H1 (cell line): ENCODE data around the gene TLR5. TPM values are rescaled to one million over a fixed set of nuclear protein-coding genes. Genes with fewer than 3 reads are reported as not detected.

ENCODE experiments used
- CTCF ChIA-PET: fragments of 300-600 bp; sonication (Branson Sonifier 250); formaldehyde crosslinking; loops from one replicate; lab custom pipeline; 2021; ENCODE audit not compliant: partially characterized antibody; lab: Charles Lee
- POLR2A ChIA-PET: fragments of 300-600 bp; sonication (Branson Sonifier 250); formaldehyde crosslinking; loops from one replicate; lab custom pipeline; 2021; ENCODE audit warnings: inconsistent platforms; ENCODE audit not compliant: partially characterized antibody; lab: Charles Lee
- DNase-seq, 2 experiments: peaks; one replicate each; pipeline versions ENCODE4 v3.0.0 to v3.0.0-alpha.2; 2010 to 2022; ENCODE audit warnings: low spot score in 2 of 2, low read depth in 1 of 2, mixed read lengths in 1 of 2
- FAIRE-seq: peaks from 2 replicates; lab custom pipeline; 2011; peaks lifted over from hg19 to GRCh38; lab: Jason Lieb, UNC
- H2AFZ ChIP-seq: 2 replicates; pipeline ENCODE4 v1.8.1; 2012; ENCODE audit warnings: low read length, inconsistent platforms
- H2AK5ac ChIP-seq: 2 replicates; pipeline ENCODE4 v1.6.1; 2013; ENCODE audit warnings: low read depth, low read length
- H2BK120ac ChIP-seq: replicated peaks from 2 replicates; pipeline ENCODE3; 2013; ENCODE audit warnings: low read depth, low read length, inconsistent platforms
- H2BK12ac ChIP-seq: 2 replicates; pipeline ENCODE4 v1.6.1; 2013; ENCODE audit warnings: low read depth, low read length
- H2BK15ac ChIP-seq: 2 replicates; pipeline ENCODE4 v1.6.1; 2013; ENCODE audit warnings: low read length
- H2BK20ac ChIP-seq: 2 replicates; pipeline ENCODE4 v1.6.1; 2013; ENCODE audit warnings: low read length
- H2BK5ac ChIP-seq: 2 replicates; pipeline ENCODE4 v1.6.1; 2013; ENCODE audit warnings: low read depth, low read length
- H3K14ac ChIP-seq: 2 replicates; pipeline ENCODE4 v1.6.1; 2013; ENCODE audit warnings: inconsistent platforms; ENCODE audit not compliant: insufficient read length
- H3K18ac ChIP-seq: 2 replicates; pipeline ENCODE4 v1.6.1; 2013; ENCODE audit warnings: low read length; ENCODE audit errors: extremely low read depth
- H3K23ac ChIP-seq: 2 replicates; pipeline ENCODE4 v1.6.1; 2013; ENCODE audit warnings: inconsistent platforms; ENCODE audit not compliant: insufficient read length
- H3K23me2 ChIP-seq: 2 replicates; pipeline ENCODE4 v1.6.1; 2013; ENCODE audit warnings: low read depth, low read length
- H3K27ac ChIP-seq: 2 replicates; pipeline ENCODE4 v1.6.1; 2011; ENCODE audit warnings: low read depth, low read length, inconsistent platforms
- H3K27me3 ChIP-seq, 4 experiments: replicated peaks in 1 of 4; 1 replicate in 1 of 4; 2 replicates in 3 of 4; pipeline versions ENCODE4 v1.6.1 to v1.8.1; 2011 to 2013; ENCODE audit warnings: low read length in 3 of 4, mild to moderate bottlenecking in 3 of 4, inconsistent platforms in 2 of 4, mixed read lengths in 2 of 4, moderate library complexity in 1 of 4; ENCODE audit not compliant: control insufficient read depth in 3 of 4, insufficient read depth in 3 of 4; ENCODE audit errors: extremely low read depth in 1 of 4
- H3K36me3 ChIP-seq, 4 experiments: 2 replicates each; pipeline versions ENCODE4 v1.6.1 to v1.8.1; 2011 to 2013; ENCODE audit warnings: mild to moderate bottlenecking in 4 of 4, low read length in 3 of 4, moderate library complexity in 2 of 4, control low read depth in 1 of 4, inconsistent platforms in 1 of 4; ENCODE audit not compliant: insufficient read depth in 4 of 4, control insufficient read depth in 2 of 4
- H3K4ac ChIP-seq: replicated peaks from 2 replicates; pipeline ENCODE3; 2013; ENCODE audit warnings: low read length, low read depth, mixed read lengths, inconsistent platforms; ENCODE audit not compliant: insufficient read length
- H3K4me1 ChIP-seq, 4 experiments: replicated peaks in 1 of 4; 1 replicate in 1 of 4; 2 replicates in 3 of 4; pipeline versions ENCODE4 v1.6.1 to v1.8.1; 2011 to 2013; ENCODE audit warnings: low read length in 3 of 4, inconsistent platforms in 2 of 4, mixed read lengths in 1 of 4; ENCODE audit not compliant: insufficient read depth in 4 of 4, control insufficient read depth in 3 of 4
- H3K4me2 ChIP-seq, 2 experiments: 2 replicates each; pipeline versions ENCODE4 v1.6.1 to v1.8.1; 2011 to 2013; ENCODE audit warnings: low read depth in 2 of 2, low read length in 2 of 2, control low read depth in 1 of 2, inconsistent platforms in 1 of 2, mild to moderate bottlenecking in 1 of 2; ENCODE audit not compliant: insufficient read depth in 1 of 2
- H3K4me3 ChIP-seq, 4 experiments: fragments of 200-600, 300-600 bp in 1 of 4; sonication (generic), shearing (Covaris generic), sonication (Bioruptor Twin) in 1 of 4; 2 replicates each; pipeline versions ENCODE4 v1.5.1 to v1.8.1; 2011 to 2016; ENCODE audit warnings: low read length in 4 of 4, low read depth in 3 of 4, control low read depth in 2 of 4, inconsistent platforms in 2 of 4, mild to moderate bottlenecking in 2 of 4, mixed read lengths in 1 of 4, moderate library complexity in 1 of 4; ENCODE audit not compliant: insufficient read depth in 2 of 4; ENCODE audit errors: extremely low read depth in 1 of 4
- H3K56ac ChIP-seq: replicated peaks from 2 replicates; pipeline ENCODE3; 2013; ENCODE audit warnings: low read depth, mild to moderate bottlenecking, mixed read lengths, low read length, inconsistent platforms; ENCODE audit not compliant: insufficient read length
- H3K79me1 ChIP-seq: 2 replicates; pipeline ENCODE4 v1.6.1; 2013; ENCODE audit warnings: low read depth, low read length, control low read depth
- H3K79me2 ChIP-seq, 2 experiments: 2 replicates each; pipeline versions ENCODE4 v1.6.1 to v1.8.1; 2012 to 2013; ENCODE audit warnings: low read length in 2 of 2, mild to moderate bottlenecking in 2 of 2, inconsistent platforms in 1 of 2; ENCODE audit not compliant: insufficient read depth in 2 of 2, control insufficient read depth in 1 of 2
- H3K9ac ChIP-seq, 4 experiments: replicated peaks in 1 of 4; 1 replicate in 1 of 4; 2 replicates in 3 of 4; pipeline versions ENCODE4 v1.6.1 to v1.8.1; 2011 to 2013; ENCODE audit warnings: low read depth in 3 of 4, low read length in 3 of 4, control low read depth in 2 of 4, mild to moderate bottlenecking in 2 of 4, moderate library complexity in 2 of 4, inconsistent platforms in 1 of 4; ENCODE audit errors: extremely low read depth in 1 of 4
- H3K9me3 ChIP-seq, 2 experiments: 2 replicates each; pipeline versions ENCODE4 v1.6.1 to v1.8.1; 2012 to 2013; ENCODE audit warnings: mild to moderate bottlenecking in 2 of 2, moderate library complexity in 2 of 2, control low read depth in 1 of 2, inconsistent platforms in 1 of 2, low read depth in 1 of 2, low read length in 1 of 2, mixed read lengths in 1 of 2; ENCODE audit not compliant: insufficient read depth in 2 of 2
- H4K20me1 ChIP-seq, 2 experiments: replicated peaks in 1 of 2; 2 replicates each; pipeline versions ENCODE3 to v1.8.1; 2011 to 2013; ENCODE audit warnings: inconsistent platforms in 2 of 2, low read length in 2 of 2, mild to moderate bottlenecking in 1 of 2; ENCODE audit not compliant: insufficient read depth in 2 of 2, control insufficient read depth in 1 of 2
- H4K5ac ChIP-seq: 2 replicates; pipeline ENCODE4 v1.6.1; 2013; ENCODE audit warnings: low read length, low read depth, mixed read lengths, inconsistent platforms; ENCODE audit not compliant: insufficient read length
- H4K8ac ChIP-seq: 2 replicates; pipeline ENCODE4 v1.8.0; 2013; ENCODE audit warnings: mild to moderate bottlenecking, moderate library complexity, low read length, inconsistent platforms; ENCODE audit not compliant: insufficient read depth; ENCODE audit errors: extremely low read depth
- H4K91ac ChIP-seq: replicated peaks from 2 replicates; pipeline ENCODE3; 2013; ENCODE audit warnings: low read length, mixed read lengths, inconsistent platforms; ENCODE audit not compliant: insufficient read length
- ATF2 ChIP-seq: IDR thresholded peaks from 2 replicates; pipeline ENCODE4 v1.6.1; 2012; ENCODE audit warnings: low read length, inconsistent platforms
- GTF2F1 ChIP-seq: IDR thresholded peaks from 2 replicates; pipeline ENCODE4 v1.6.1; 2012; ENCODE audit warnings: low read depth, low read length, improper control_type of control experiment, borderline replicate concordance
- JUND ChIP-seq: IDR thresholded peaks from 2 replicates; pipeline ENCODE4 v1.6.1; 2011; ENCODE audit warnings: mild to moderate bottlenecking, improper control_type of control experiment, low read length
- KDM1A ChIP-seq: fragments of 200-600, 300-600 bp; sonication (generic); IDR thresholded peaks from 2 replicates; pipeline ENCODE4 v1.7.1; 2016; ENCODE audit warnings: mild to moderate bottlenecking, low read length, borderline replicate concordance
- KDM4A ChIP-seq: IDR thresholded peaks from one replicate; pipeline ENCODE4 v1.7.1; 2012; ENCODE audit warnings: low read depth, mild to moderate bottlenecking, moderate library complexity, low read length, inconsistent platforms; ENCODE audit not compliant: severe bottlenecking
- RXRA ChIP-seq: IDR thresholded peaks from 2 replicates; pipeline ENCODE4 v1.6.1; 2011; ENCODE audit warnings: low read depth, mild to moderate bottlenecking, low read length, moderate library complexity; ENCODE audit not compliant: insufficient read depth
- SIRT6 ChIP-seq: IDR thresholded peaks from one replicate; pipeline ENCODE4 v1.7.1; 2012; ENCODE audit warnings: low read length, inconsistent platforms
- SIX5 ChIP-seq: IDR thresholded peaks from 2 replicates; pipeline ENCODE4 v1.6.1; 2011; ENCODE audit warnings: mild to moderate bottlenecking, low read depth, low read length
- SP1 ChIP-seq: IDR thresholded peaks from 2 replicates; pipeline ENCODE4 v1.6.1; 2011; ENCODE audit warnings: low read depth, low read length
- SP2 ChIP-seq: IDR thresholded peaks from 2 replicates; pipeline ENCODE4 v1.6.1; 2012; ENCODE audit warnings: mild to moderate bottlenecking, low read length, inconsistent platforms
- SUZ12 ChIP-seq: fragments of 200-600 bp; sonication (generic); IDR thresholded peaks from 2 replicates; pipeline ENCODE4 v1.6.1; 2012; ENCODE audit warnings: mild to moderate bottlenecking, inconsistent platforms, low read length, moderate library complexity, mixed read lengths
- TAF7 ChIP-seq: optimal IDR thresholded peaks from 2 replicates; pipeline ENCODE3; 2011; ENCODE audit warnings: low read depth, mild to moderate bottlenecking, inconsistent platforms, low read length, moderate library complexity, borderline replicate concordance
- TEAD4 ChIP-seq: IDR thresholded peaks from 2 replicates; pipeline ENCODE4 v1.6.1; 2012; ENCODE audit warnings: low read depth, low read length, inconsistent platforms, mixed read lengths
- YY1 ChIP-seq: IDR thresholded peaks from 2 replicates; pipeline ENCODE4 v1.6.1; 2011; ENCODE audit warnings: low read depth, mild to moderate bottlenecking, low read length
- WGBS, 2 experiments: shearing (Covaris generic) in 1 of 2; methylation state at CpG; one replicate each; pipeline versions ENCODE4 v1.1.6 to v1.1.7; 2013 to 2015; ENCODE audit warnings: low lambda C conversion rate in 2 of 2, mixed read lengths in 2 of 2, inconsistent platforms in 1 of 2, low coverage in 1 of 2, missing lambda C conversion rate in 1 of 2; ENCODE audit not compliant: insufficient replicate concordance in 2 of 2, insufficient coverage in 1 of 2, insufficient read length in 1 of 2; ENCODE audit errors: extremely low coverage in 1 of 2, missing lambda C conversion rate in 1 of 2; 5-methylcytosine and 5-hydroxymethylcytosine counted together
- polyA plus RNA-seq, 7 experiments: library from polyadenylated mRNA; depleted of rRNA in 3 of 7; stranded (reverse) in 5 of 7; unstranded in 2 of 7; fragments of >200 nt in 5 of 7; fragments of 200-250 nt in 2 of 7; gene quantifications; 1 replicate in 5 of 7; 2 replicates in 1 of 7; 4 replicates in 1 of 7; pipeline versions ENCODE4 v1.2.1 to v1.2.3, GENCODE V29; 2011 to 2013; ENCODE audit warnings: missing spikeins in 2 of 7, mixed read lengths in 2 of 7
- total RNA-seq: library from RNA; stranded (reverse); fragmentation: NEBNext Ultra II Directional; extraction: Animal tissue kit (Norgen Biotek cat#: 25700); gene quantifications from 2 replicates; pipeline ENCODE4 v1.2.1, GENCODE V29; 2021

Gene TLR5
- total and polyA plus RNA-seq, 2 of the 8 experiments (the other 6 are each of a cell fraction or from before 2014, with no cell fraction given), result 0.35 to 0.74 TPM

DNA sequence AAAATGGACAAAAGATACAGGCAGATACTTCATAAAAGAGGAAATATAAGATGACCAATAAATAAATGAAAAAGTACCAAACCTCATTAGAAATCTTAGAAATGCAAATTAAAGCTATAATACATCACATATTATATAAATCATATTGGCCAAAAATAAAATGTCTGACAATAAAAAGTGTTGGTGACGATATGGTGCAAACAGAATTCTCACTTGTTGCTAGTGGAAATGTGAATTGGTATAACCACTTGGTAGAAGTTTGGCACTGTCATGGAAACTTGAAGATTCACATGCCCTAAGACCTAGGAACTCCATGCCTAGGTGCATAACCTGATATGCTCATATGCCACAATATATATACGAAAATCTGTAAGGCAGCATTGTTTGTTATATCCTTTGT is 4.4 kb upstream of the TLR5 start:
- Histone ChIP-seq H3K4me3 (no peak overlapping the region), H3K79me1 (no peaks in the 10 kb centered on the region), H2BK20ac (no peak overlapping the region), H3K56ac (no peak overlapping the region), H2BK15ac (no peak overlapping the region), H3K23me2 (no peaks in the 10 kb centered on the region), H2BK120ac (no peak overlapping the region), H2BK5ac (no peak overlapping the region), H2BK12ac (no peak overlapping the region), H4K5ac (no peak overlapping the region), H2AK5ac (no peak overlapping the region), H3K79me2 (no peaks in the 10 kb centered on the region), H3K27ac (no peak overlapping the region), H3K9me3 (no peaks in the 10 kb centered on the region), H3K4me2 (no peak overlapping the region), H3K36me3 (no peaks in the 10 kb centered on the region), H4K20me1 (no peaks in the 10 kb centered on the region), H3K18ac (no peak overlapping the region), H4K8ac (no peak overlapping the region), H4K91ac (no peak overlapping the region), H3K4ac (no peak overlapping the region), H2AFZ (no peak overlapping the region), H3K4me1 (peaks cover 0 to 4% (median 3%) of the 10 kb centered on the region in 4 experiments; a peak in 5 of 7 replicates), H3K14ac (no peak overlapping the region), H3K23ac (no peak overlapping the region), H3K9ac (no peak overlapping the region), H3K27me3 (peaks cover 0 to 6% (median 2%) of the 10 kb centered on the region in 4 experiments; a peak in 4 of 7 replicates)
- WGBS, 2 experiments, result 90% methylated on average over 2 of the region's 2 CpGs; no CpG with 5 or more reads in 1 of the 2 experiments
- ChIA-PET CTCF (interaction anchor here (0.8 to 1.2 kb wide), 5 partner anchors 12 to 539 kb away, joined by 3 to 4 read pairs (median 3); no protein-coding TSS in a partner anchor), POLR2A (no interaction called here)
- DNase-seq, result no peak
- TF ChIP-seq TAF7 (no peak), TEAD4 (no peak), RXRA (no peak), KDM1A (no peak), JUND (no peak), SUZ12 (no peak), GTF2F1 (no peak), ATF2 (no peak), KDM4A (no peak), SIX5 (no peak), YY1 (no peak), SP2 (no peak), SIRT6 (no peak), SP1 (no peak)
- FAIRE-seq, result no peak
